K562 (cell line): ENCODE data around the gene CDYL. TPM values are rescaled to one million over a fixed set of nuclear protein-coding genes. Genes with fewer than 3 reads are reported as not detected.
A peak's percentile ranks its signal among the peaks of the same experiment; 100 is the strongest.

Experiments used
- ATAC-seq: fragments of 200-7000 bp; cut with Tn5 transposase; 3 replicates; pipeline ENCODE4 v1.9.1; 2020; ENCODE audit warnings: moderate library complexity
- BruUV-seq: library from RNA; stranded (reverse); fragments of 400-500 nt; replicated peaks from 2 replicates; lab custom pipeline; 2021; lab: Mats Ljungman, UMichigan
- CTCF ChIA-PET: fragments of 300-600 bp; formaldehyde crosslinking; extraction: SDS; loops from one replicate; lab custom pipeline; 2021; ENCODE audit warnings: low intra/inter-chr PET ratio; lab: Yijun Ruan, JAX
- POLR2A ChIA-PET: fragments of 300-600, 350-650 bp; sonication (Branson Sonifier 250); formaldehyde crosslinking; extraction: SDS; loops from one replicate; lab custom pipeline; 2021; ENCODE audit warnings: antibody characterized with exemption, inconsistent platforms; lab: Yijun Ruan, JAX
- DNase-seq, 4 experiments: peaks; one replicate each; pipeline versions ENCODE4 v3.0.0 to v3.0.0-alpha.2; 2011 to 2018; ENCODE audit warnings: low spot score in 3 of 4, mixed read lengths in 3 of 4; ENCODE audit errors: extremely low read depth in 1 of 4
- FAIRE-seq: peaks from 2 replicates; lab custom pipeline; 2011; peaks lifted over from hg19 to GRCh38; lab: Jason Lieb, UNC
- H2AFZ ChIP-seq: 2 replicates; pipeline ENCODE4 v1.6.0; 2011; ENCODE audit warnings: low read depth, low read length, control low read depth, inconsistent platforms
- H3K27ac ChIP-seq: fragments of 200-600 bp; 3 replicates; pipeline ENCODE4 v1.8.0; 2011; ENCODE audit warnings: low read depth, mild to moderate bottlenecking, control low read depth, inconsistent platforms, low read length, moderate library complexity, mixed read lengths; ENCODE audit errors: extremely low read depth
- H3K27me3 ChIP-seq, 2 experiments: fragments of 300-600 bp in 1 of 2; 2 replicates in 1 of 2; 3 replicates in 1 of 2; pipeline versions ENCODE4 v1.6.0 to v1.8.0; 2011; ENCODE audit warnings: inconsistent platforms in 2 of 2, low read length in 2 of 2, mild to moderate bottlenecking in 1 of 2, mixed read lengths in 1 of 2, moderate library complexity in 1 of 2; ENCODE audit not compliant: control insufficient read depth in 2 of 2, insufficient read depth in 2 of 2
- H3K36me3 ChIP-seq: fragments of 300-600 bp; 3 replicates; pipeline ENCODE4 v1.8.0; 2011; ENCODE audit warnings: mild to moderate bottlenecking, low read length, inconsistent platforms; ENCODE audit not compliant: control insufficient read depth, insufficient read depth
- H3K4me1 ChIP-seq, 2 experiments: fragments of 200-600 bp in 1 of 2; replicated peaks in 1 of 2; 2 replicates in 1 of 2; 3 replicates in 1 of 2; pipeline versions ENCODE4 v1.5.1 to v1.8.0; 2011; ENCODE audit warnings: inconsistent platforms in 2 of 2, low read length in 2 of 2, mild to moderate bottlenecking in 1 of 2, mixed read lengths in 1 of 2, moderate library complexity in 1 of 2; ENCODE audit not compliant: control insufficient read depth in 2 of 2, insufficient read depth in 2 of 2
- H3K4me2 ChIP-seq: 2 replicates; pipeline ENCODE4 v1.6.1; 2011; ENCODE audit warnings: low read length, control low read depth, inconsistent platforms, mixed read lengths; ENCODE audit not compliant: insufficient read depth
- H3K4me3 ChIP-seq: fragments of 200-600 bp; sonication (generic), shearing (Covaris generic); 2 replicates; pipeline ENCODE4 v1.5.1; 2016; ENCODE audit warnings: control low read depth, inconsistent platforms
- H3K79me2 ChIP-seq: fragments of 200-600 bp; 3 replicates; pipeline ENCODE4 v1.8.0; 2011; ENCODE audit warnings: low read length, inconsistent platforms; ENCODE audit not compliant: control insufficient read depth, insufficient read depth
- H3K9ac ChIP-seq, 2 experiments: 2 replicates each; pipeline versions ENCODE4 v1.6.0 to v1.6.1; 2011; ENCODE audit warnings: low read depth in 2 of 2, low read length in 2 of 2, control low read depth in 1 of 2, inconsistent platforms in 1 of 2, mild to moderate bottlenecking in 1 of 2, mixed read lengths in 1 of 2; ENCODE audit not compliant: insufficient read depth in 1 of 2
- H3K9me1 ChIP-seq: one replicate; pipeline ENCODE4 v1.6.0; 2011; ENCODE audit warnings: inconsistent platforms, mild to moderate bottlenecking, low read length, moderate library complexity; ENCODE audit not compliant: control insufficient read depth, insufficient read depth
- H3K9me3 ChIP-seq: replicated peaks from 2 replicates; pipeline ENCODE4 v1.5.1; 2011; ENCODE audit warnings: low read depth, low read length, inconsistent platforms; ENCODE audit not compliant: control insufficient read depth, insufficient read depth
- H4K20me1 ChIP-seq: replicated peaks from 2 replicates; pipeline ENCODE4 v1.6.1; 2011; ENCODE audit warnings: low read length, inconsistent platforms, mixed read lengths; ENCODE audit not compliant: control insufficient read depth, insufficient read depth
- HDAC6 ChIP-seq: IDR thresholded peaks from 2 replicates; pipeline ENCODE4 v1.6.1; 2012; ENCODE audit warnings: low read depth, mild to moderate bottlenecking, control low read depth, inconsistent platforms, low read length, moderate library complexity
- ZNF740 ChIP-seq, 3 experiments: fragments of 200-800 bp in 1 of 3; sonication (Bioruptor generic) in 1 of 3; sonication (generic) in 1 of 3; formaldehyde crosslinking in 1 of 3; IDR thresholded peaks; 2 replicates each; pipeline versions ENCODE4 v1.6.1 to v1.8.0; 2016 to 2022; ENCODE audit warnings: mild to moderate bottlenecking in 2 of 3, missing compliant biosample characterization in 2 of 3, missing genetic modification characterization in 2 of 3, missing genetic modification reagents in 1 of 3
- ZNF75A ChIP-seq: fragments of 450-650 bp; formaldehyde crosslinking; IDR thresholded peaks from 2 replicates; pipeline ENCODE4 v1.4.0; 2020; ENCODE audit warnings: mild to moderate bottlenecking
- WGBS: fragments of 100-300 bp; shearing (Covaris generic); methylation state at CpG from one replicate; pipeline ENCODE4 v1.1.6; 2016; ENCODE audit warnings: low coverage, mixed read lengths; ENCODE audit not compliant: insufficient coverage; ENCODE audit errors: missing lambda C conversion rate; 5-methylcytosine and 5-hydroxymethylcytosine counted together
- in situ Hi-C: fragments of 300-500 bp; cut with MboI; formaldehyde crosslinking; loops from 4 replicates; pipeline ENCODE4 v1.15.0; 2018; ENCODE audit warnings: inconsistent platforms, mixed read lengths
- intact Hi-C: fragments of 100-400 bp; cut with micrococcal nuclease; formaldehyde crosslinking; loops from 2 replicates; pipeline ENCODE4 v1.14.2; 2022
- polyA plus RNA-seq, 8 experiments: library from polyadenylated mRNA; depleted of rRNA in 4 of 8; stranded (reverse) in 5 of 8; unstranded in 3 of 8; fragments of >200 nt; fragmentation: Nextera tagmentation in 2 of 8; fragmentation: Illumina TruSeq in 1 of 8; extraction: Ambion mirVana in 2 of 8; extraction: Trizol in 1 of 8; gene quantifications; 2 replicates each; pipeline versions ENCODE4 v1.2.1 to v1.2.3, GENCODE V29; 2011 to 2014; ENCODE audit warnings: inconsistent platforms in 1 of 8, missing spikeins in 1 of 8
- total RNA-seq, 7 experiments: library from RNA; depleted of rRNA in 6 of 7; stranded (reverse); fragments of >200 nt in 6 of 7; fragmentation: Illumina TruSeq in 2 of 7; extraction: Trizol in 2 of 7; gene quantifications; 2 replicates each; pipeline versions ENCODE4 v1.2.1 to v1.2.3, GENCODE V29; 2011 to 2021; ENCODE audit warnings: low replicate concordance in 1 of 7
- TF ChIP-seq, protein P1 (sequence below): sonication (generic); formaldehyde crosslinking; IDR thresholded peaks from 2 replicates; pipeline ENCODE4 v1.8.0; 2022; ENCODE audit warnings: mild to moderate bottlenecking, missing genetic modification reagents

Gene CDYL
- total and polyA plus RNA-seq, 9 of the 15 experiments (the other 6 are each of a cell fraction or from before 2014, with no cell fraction given), result 8.1 to 45.8 (median 40.8) TPM

GRCh38 chr6:4971851-4972250, 195.6 kb downstream of the CDYL start:
- 17% methylated on average over 7 of the region's 7 CpGs for WGBS

More at GRCh38 chr6:4971851-4972250, 195.6 kb downstream of the CDYL start:
- ATAC-seq (peak; percentile 24), DNase-seq (no peak)
- Histone ChIP-seq H3K4me3 (no peak overlapping the region), H3K9ac (peak overlapping the region in 1 of 2 experiments; percentile 4; a peak in 1 of 4 replicates), H3K4me2 (no peak overlapping the region), H3K79me2 (no peaks in the 10 kb centered on the region)
- in situ Hi-C loops, result no loop called here
- POLR2A ChIA-PET, result interaction anchor here (0.8 kb wide), 1 partner anchor 30 kb away, joined by 3 read pairs; no protein-coding TSS in a partner anchor
- no TSS peak for BruUV-seq
- no peak for TF ChIP-seq HDAC6
- no peak for TF ChIP-seq ZNF75A (CRISPR knock-in tag)
- TF ChIP-seq ZNF740 (CRISPR knock-in tag; IDR thresholded peaks at IDR 0.05), result peak; percentile 72; the same call in 1 of the 2 replicates
- TF ChIP-seq ZNF740 (tag; IDR thresholded peaks at IDR 0.05), result no peak
- TF ChIP-seq, protein P1, sequence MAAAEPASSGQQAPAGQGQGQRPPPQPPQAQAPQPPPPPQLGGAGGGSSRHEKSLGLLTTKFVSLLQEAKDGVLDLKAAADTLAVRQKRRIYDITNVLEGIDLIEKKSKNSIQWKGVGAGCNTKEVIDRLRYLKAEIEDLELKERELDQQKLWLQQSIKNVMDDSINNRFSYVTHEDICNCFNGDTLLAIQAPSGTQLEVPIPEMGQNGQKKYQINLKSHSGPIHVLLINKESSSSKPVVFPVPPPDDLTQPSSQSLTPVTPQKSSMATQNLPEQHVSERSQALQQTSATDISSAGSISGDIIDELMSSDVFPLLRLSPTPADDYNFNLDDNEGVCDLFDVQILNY (CRISPR knock-in tag), result no peak
- TF ChIP-seq, all 486 proteins: peak for 1
- no peak overlapping the region for H2AFZ ChIP-seq
- H3K27ac ChIP-seq, result no peak overlapping the region; the same call in 2 of the 3 replicates
- peaks cover 0 to 8% of the 10 kb centered on the region in 2 experiments; a peak in 2 of 5 replicates for H3K4me1 ChIP-seq
- peaks cover 14 to 53% of the 10 kb centered on the region in 2 experiments; a peak in 4 of 5 replicates for H3K27me3 ChIP-seq
- H3K9me3 ChIP-seq, result no peaks in the 10 kb centered on the region
- H3K9me1 ChIP-seq, result no peaks in the 10 kb centered on the region
- H3K36me3 ChIP-seq, result no peaks in the 10 kb centered on the region
- FAIRE-seq, result no peak
- CTCF ChIA-PET, result no interaction called here
- no peaks in the 10 kb centered on the region for H4K20me1 ChIP-seq
- intact Hi-C loops, result no loop called here
